NCI-H2029 treated with DMSO at 0.1 percent for 48 hours (cell line): ENCODE results near the gene PPM1M.

Source experiments
- DNase-seq: peaks from one replicate; lab custom pipeline; 2025; lab: John Stamatoyannopoulos, UW

Gene PPM1M

DNA sequence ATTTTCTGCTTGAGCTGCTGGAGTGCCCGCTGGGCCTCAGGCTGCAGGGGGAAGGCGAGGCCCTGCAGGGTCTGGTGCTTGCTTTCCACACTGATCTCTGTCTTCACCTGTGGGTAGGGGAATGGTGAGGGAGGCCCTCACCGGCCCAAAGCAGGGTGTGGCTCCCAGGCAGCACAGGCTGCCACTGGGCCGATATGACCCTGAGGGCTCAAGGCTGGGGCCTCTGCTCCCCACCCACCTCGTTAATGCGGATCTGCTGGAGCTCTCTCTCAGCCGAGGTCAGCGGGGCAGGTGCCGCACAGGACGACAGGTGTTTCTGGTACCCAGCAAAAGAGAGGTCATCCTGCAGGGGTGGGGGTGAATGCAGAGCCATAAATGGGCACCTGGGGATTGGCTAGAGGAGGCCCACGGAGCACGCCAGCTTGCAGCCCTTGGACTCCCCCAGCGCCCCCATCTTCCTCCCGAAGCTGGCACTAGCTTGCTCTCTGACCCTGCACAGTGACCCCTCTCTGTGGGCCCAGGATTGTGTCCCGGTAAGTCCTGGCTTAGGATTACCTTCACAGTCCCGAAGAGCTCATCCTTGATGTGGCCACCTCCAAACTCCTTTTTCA, 14.6 kb upstream of the PPM1M start:
- DNase-seq: no peak

DNA sequence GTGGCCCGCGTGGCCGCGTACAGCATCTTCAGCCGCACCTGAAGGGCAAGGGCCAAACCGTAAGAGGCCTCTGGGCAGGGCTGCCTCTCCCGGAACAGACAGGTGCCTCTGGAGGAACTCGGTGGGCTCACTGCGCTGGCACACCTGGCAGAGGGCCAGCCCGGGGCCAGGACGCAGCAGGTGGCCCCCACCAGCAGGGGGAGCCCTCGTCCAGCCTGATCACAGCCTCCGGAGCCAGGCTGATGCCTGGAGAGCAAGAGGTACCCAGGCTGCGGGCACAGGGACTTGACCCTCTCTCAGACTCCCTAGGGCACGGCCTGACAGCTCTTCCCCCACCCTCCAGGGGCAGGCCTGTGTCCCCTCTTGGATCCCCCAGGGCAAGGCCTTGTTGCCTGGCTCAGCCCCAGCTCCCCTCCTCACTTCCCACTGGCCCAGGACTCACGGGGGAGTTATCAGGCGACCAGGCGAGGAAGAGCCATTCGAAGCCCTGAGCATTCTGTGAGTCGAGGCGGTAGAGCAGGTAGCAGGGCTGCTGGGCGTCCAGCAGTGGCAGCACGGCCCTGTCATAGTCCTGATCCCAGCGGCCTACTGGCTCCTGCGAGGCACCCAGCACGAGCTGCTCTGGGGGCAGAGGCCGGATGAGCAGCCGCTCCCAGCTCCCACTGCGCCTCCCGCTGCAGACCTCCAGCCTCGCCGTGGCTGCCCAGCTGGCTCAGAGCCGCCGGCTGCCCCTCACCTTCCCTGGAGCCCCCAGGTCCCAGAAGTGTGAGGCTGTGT, 13.9 kb upstream of the PPM1M start:
- no peak for DNase-seq

DNA sequence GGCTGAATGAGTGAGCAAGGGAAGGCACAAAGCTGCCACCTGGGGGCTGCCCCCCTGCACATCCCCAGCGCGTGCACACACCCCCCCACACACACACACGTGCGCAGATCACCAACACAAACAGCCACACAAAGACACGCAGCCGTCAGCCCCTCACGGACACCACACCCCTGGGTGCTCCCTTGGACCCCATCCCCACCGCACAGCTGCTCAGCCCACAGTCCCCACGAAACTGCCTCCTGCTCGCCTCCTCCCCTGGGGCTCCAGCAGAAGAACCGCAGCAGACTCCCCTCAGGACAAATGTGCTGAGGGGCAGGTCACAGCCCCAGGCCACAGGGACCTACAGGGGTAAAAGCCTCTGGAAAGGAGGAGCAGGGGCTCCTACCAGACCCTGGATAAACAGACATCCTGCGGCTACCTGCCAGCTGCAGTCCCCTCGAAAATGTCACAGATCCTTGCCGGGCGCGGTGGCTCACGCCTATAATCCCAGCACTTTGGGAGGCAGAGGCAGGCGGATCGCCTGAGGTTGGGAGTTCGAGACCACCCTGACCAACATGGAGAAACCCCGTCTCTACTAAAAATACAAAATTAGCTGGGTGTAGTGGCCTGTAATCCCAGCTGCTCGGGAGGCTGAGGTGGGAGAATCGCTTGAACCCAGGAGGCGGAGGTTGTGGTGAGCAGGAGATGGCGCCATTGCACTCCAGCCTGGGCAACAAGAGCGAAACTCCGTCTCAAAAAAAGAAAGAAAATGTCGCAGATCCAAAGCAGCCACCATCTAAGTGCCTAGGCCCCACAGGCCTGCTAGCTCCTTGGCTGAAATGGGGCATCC, 13.1 kb upstream of the PPM1M start:
- no peak for DNase-seq

DNA sequence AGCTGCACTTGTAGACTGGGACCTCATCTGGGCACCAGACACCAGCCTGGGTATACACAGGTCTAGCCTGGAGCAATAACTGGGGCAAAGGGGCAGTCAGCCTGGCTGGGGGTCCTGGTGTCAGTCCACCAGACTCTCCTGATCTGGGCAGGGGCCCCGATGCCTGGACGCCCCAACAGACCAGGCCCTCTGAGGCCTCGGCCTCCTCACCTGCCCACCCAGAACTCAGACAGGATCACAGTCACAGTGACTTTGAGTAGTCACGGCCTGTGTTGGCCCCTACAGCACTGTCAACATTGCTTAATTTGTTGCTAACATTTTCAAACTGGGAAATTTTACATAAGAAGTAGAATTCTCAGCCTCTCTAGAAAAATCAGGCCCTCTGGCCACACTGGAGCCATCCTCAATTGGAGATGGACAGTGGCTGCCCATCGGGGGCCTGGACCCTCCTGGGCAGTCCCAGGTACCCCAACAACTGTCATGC, 12.4 kb upstream of the PPM1M start:
- no peak for DNase-seq

DNA sequence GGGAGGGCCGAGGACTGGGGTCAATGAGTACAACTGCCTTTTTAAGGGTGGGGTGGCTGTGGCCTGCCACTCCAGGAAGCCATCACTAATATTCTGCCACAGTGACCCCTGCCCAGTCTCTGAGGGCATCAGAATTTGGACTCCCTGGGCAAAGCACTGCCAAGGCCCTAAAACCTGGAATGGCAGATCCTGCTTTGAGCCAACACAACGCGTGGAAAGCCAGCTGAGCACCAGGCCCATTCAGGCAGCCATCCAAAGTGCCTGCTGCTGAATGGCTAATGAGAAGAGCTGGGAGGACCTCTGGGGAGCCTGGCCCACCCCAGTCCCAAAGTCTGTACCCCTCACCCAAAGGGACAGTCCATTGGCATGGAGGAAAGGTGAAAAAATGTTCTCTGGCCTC, 11.6 kb upstream of the PPM1M start:
- DNase-seq: no peak

DNA sequence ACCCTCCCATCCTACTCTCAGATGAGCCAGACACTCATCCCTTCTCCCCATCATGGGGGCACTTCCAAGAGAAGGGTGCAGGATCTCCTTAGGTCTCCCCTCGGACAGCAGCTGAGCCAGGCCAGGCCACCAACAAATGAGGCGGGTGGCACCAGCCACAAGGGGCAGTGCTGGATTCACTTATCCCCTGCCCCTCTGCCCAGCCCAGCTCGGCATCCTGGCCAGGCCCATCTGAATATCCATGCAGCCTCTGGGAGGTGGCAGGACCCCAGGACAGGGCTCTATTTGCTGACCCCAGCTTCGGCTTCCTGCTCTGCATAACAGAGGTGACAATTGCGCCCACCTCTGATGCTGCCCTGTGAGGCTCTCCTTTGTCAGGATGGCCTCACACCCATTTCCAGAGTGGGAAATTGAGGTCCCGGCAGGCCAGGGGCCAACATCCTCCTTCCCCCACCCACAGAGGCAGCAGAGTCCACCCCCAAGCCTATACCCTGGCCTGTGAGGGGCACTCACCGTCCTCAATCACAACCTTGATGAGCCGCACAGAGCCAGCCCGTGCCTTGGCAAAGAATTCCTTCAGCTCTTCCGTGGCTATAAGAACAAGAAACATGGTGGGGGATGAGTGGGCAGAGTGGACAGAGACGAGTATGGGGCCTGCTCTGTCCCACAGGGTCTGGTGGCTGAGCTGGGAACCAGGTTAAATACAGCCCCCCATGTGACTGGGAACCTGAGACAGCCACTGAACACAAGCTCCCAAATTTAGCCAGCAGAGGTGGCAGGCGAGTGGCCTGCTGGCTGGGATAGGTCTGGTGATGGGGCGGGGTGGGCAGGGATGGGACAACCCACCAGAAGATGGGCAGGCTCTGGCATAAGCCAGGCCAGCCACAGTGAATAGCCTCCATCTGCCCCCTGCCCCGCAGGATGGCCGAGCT, 10.8 kb upstream of the PPM1M start:
- no peak for DNase-seq

DNA sequence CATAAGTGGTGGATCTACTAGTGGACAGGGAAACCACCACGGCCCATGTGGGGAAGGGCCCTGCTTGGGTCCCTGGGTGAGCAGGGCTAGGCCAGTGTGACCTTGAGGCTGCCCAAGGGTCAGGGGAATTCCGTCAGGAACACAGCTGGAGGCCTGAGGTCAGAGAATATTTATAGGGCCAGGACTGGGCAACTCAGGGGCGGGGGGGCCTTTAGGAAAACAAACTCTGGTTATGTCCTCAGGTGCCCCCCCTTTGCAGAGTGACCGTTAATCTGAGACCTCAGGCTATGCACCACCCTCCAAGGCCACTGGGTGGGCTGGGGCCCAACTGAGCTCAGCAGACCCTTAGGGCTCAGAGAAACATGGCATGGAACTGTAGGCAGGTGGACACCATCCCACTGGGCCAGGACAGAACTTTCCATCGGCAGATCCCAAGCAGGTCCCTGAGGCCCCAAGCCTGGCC, 9.1 kb upstream of the PPM1M start:
- no peak for DNase-seq

DNA sequence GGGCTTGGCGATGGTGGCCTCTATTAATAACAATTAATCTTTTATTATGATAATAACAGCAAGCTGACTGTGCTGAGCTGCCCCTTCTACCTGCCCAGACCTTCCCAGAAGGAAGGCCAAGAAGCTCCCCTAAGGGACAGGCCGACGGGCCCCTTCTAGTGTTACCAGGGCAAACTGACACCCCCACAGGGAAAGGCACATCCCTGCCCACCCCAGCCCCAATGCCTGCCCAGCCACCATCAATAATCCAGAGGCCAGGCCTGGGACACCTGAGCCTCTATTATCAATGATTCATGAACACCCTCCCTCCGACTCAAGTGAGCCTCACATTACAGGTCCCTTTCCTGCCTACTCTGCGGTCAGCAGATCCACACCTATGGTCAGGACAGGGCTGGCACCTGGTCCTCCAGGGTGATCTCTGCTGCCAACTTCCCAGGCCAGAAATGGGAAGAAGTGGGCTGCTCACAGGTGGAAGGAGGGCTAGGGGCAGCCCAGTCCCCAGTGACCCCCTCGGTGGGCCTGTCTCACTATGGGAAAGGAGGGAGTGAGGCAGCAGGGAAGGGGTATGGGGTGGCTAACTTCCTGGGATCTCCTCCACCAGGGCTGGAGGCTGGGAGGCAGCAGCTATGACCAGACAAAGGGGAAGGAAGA, 8.4 kb upstream of the PPM1M start:
- no peak for DNase-seq

DNA sequence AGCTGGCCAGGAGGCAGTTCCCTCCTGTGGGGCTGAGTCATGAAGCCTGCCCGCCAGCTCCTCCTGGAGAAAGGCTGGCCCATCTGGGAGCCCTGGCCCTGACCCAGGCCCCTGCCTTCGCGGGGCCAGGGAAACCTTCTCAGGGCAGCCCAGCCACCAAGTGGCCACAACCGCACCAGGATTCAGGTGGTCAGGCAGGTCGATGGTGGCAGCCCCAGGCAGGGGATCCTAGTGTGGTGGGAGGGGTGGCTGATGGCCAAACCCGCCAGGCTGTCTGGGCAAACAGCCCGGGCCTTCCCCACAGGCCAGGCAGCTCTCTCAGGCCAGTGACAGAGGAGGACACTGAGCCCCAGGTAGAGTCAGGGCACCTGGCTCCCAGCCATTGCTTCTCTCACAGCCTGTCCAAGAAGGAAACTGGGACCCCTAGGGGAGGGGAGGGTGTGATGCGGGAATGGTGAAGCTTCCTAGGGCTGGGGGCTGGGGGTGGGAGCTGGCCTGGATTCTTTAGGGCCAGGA, 7.8 kb upstream of the PPM1M start:
- DNase-seq: no peak

DNA sequence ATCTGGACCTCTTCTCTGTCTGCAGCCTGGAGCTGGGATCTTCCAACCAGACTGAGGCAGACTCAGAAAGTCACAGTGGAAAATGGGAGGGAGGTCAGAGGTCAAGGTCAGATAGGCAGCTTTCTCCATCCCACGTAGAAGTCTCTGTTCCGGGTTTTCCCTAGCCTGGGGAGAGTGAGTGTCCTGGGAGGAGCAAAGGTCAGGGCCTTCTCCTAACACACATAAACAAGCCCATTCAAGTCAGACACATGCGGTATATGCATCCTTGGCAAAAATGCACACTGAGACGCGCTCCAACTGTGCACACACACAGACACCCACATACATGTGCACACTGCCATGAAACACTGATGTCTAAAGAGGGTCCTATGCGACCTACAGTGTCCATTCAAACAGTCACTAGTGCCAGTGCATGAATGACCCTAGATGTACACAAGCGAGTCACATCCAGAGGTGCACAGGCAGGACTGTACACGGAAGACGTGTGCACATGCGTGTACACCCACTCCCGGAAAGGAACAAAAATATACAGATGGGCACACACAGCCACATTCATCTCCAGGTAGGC, 7.3 kb upstream of the PPM1M start:
- no peak for DNase-seq

DNA sequence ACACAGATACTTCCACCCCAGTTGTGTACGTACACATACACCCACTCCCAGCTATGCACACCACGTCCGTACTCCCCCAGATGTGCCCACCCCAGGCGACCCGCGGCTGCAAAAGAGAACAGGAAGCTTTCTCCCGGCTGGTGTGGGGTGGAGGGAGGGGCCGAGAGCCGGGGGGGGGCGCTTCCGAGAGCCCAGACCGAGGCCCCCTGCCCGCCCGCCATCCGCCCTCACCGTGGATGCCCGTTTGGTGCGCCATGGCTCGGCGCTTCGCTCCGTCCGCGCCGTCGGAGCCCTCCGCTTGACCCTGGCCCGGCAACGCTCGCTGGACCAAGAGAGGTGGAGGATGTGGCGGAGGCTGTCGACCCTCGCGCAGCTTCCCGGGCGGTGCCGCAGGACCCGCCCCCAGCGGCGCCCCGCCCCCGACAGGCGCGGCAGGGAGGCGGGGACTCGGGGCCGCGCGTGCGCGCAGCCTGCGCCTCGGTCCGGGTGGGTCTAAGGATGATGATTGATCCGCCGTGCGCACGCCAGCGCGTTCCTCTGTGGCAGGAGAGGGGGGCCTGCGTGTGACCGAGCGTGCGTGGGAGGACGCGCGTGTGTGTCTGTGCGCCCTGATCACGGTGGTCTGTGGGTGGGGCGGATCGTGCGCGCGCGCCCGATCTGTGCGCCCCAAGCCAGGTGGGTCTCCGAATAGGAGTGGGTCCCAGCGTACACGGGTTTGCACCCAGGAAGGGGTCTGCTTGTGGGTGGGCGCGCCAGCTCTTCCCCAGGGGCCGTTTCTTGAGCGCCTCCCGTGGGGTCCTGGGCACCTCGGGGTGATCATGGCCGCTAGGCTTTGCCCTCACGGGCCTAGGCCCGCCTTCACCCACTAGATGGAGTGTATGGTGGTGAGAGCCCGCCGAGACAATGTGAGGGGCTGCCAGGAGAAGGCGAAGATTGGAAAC, 6.5 kb upstream of the PPM1M start, which contains the start of gene TWF2:
TWF2 (minus strand) TSS at position 398 of the 941 bp plus-strand sequence; CDS start at position 256, 142 bp downstream.
- DNase-seq: no peak

DNA sequence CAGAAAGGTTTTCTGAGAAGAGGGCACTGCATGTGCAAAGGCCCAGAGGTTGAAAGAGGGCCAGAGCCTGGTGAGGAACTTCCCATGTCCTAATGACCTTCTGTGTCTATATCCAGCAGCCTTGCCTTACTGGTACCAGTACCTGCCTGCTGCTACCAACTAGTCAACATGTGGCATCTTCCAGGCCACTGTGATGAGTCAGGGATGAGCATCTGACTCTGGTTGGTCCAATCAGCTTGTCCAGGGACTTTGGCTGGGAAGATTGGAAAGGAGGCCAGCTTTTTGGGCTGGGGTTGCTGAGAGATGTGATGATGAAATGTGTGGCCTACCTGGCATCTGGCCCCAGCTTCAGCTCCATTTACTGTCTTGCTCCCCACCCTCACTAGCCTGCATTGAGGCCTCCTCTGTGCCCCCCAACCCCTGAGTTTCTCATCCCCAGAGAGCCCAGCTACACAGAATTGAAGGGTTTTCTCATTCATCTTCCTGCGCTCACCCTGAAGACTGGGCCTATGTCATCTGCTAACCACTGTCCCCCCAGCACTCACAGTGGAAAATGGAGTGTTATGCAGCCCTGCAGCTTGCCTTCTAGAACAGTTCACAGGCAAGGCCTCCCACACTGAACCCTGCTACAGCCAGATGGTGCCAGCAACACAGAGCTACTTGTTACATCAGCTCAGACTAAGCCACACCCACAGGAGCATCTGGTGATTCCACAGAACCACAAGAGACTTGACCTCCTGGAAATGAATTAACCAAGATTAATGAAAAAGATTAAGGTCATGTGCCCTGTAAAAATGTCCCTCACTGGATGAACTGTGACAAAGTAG, 5.3 kb upstream of the PPM1M start:
- DNase-seq: no peak

DNA sequence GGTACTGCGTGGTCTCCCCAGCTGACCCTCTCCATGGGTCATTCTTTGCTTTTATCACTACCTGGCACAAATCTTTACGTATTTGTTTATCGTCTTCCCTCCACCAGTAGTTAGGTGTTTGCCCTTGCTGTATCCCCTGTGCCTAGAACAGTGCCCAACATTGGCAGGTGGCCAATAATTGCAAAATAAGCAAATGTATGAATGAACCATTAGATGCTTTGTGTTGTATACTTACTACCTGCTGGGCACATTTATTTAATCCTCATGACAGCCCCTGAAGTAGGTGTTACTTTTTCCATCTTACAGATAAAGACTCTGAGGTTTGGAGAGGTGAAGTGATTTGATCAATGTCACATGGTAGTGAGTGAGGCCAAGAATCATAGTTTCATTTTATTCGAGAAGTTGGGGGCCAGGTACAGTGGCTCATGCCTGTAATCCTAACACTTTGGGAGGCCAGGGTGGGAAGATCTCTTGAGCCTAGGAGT, 4.6 kb upstream of the PPM1M start:
- DNase-seq: no peak

DNA sequence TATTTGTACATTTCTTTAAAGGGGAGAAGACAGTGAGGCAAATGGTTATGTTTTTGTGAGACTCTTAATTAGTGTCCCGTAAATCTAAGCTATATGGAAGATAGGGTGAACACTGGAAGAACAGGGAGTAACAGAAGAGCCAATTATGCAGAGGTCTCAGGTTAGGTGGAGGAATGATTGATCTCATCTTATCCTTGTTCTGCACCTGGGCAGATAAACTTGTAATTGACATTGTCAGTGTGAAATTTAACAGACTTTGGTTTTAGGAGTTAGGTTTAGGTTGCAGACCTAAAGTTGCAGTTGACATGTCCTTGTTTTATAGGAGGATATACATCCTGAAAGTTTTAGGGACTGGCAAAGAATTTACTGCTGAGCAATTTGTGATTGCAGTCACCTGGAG, 3.5 kb upstream of the PPM1M start:
- DNase-seq: no peak

DNA sequence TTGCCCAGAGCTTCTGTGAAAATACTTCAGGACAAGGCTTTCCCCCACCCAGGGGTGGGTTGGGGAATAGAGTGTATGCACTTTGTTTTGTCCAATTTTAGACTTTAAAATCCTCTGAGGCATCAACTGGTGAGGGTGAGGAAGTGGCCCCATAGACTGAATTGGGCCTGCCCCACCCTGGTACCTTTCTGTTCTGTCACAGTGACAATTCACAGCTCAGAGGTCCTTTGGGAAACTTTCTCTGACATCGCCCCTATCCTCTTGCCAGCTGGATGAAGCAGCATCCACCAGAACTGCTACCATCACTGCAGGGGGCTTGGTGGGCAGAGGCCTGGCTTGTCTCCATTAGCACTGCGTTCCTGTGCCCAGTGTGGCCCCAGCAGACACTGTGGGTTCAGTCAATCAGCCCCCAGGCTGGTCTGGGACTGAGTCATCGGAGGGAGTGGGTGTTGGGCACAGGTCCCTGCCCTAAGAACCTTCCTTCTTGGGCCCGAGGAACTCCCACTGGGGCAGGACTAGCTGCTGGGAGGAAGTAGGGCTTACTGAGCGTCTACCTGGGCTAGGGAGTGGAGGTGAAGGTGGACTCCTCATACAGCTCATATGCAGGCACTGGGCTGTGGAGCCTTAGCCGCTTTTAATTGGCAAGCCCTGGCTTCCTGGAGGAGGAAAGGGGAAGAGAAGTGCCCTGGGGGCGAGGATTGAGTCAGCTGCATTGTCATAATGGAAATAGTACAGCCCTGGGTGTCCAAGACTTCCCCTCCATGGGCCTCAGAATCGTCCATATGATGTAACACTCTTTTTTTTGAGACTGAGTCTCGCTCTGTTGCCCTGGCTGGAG, 1.5 kb upstream of the PPM1M start:
- DNase-seq: no peak

DNA sequence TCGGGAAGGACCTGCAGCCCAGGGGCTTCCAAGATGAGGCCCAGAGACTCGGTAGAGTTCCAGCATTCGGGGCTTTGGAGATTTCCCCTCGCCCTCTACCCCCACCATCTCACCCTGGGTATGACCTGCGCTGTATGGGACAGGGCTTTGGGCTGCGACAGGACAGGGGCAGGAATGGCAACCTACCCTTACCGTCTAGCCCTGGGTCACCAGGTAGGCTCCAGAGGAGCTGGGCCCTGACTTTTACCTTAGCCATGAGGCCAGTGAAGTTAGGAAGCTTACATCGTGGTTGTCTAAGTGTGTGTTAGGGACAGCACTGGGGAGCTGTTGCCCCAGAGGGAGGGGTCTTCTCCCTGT, 683 bp downstream of the PPM1M start:
- DNase-seq: no peak

DNA sequence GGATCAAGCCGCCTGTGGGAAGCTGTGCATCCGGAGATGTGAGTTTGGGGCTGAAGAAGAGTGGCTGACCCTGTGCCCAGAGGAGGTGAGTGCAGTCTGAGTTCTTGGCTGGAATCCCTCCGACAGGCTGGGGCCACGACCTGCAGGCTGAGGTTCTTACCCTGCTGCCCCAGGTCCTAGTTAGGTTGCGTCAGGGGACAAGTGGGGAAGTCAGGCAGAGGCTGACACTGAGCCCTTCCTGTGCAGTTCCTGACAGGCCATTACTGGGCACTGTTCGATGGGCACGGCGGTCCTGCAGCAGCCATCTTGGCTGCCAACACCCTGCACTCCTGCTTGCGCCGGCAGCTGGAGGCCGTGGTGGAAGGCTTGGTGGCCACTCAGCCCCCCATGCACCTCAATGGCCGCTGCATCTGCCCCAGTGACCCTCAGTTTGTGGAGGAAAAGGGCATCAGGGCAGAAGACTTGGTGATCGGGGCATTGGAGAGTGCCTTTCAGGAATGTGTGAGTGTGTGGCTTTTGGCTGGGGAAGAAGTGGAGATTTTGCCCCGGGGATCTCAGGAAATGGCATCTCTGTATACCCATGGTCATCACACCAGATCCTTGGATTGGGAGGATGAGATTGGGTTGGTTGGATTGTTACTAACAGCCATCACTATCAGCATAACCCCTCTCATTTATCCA, 1.3 kb downstream of the PPM1M start:
- DNase-seq: no peak
